ENCODE data around the gene HEMK1. TPM values are rescaled to one million over a fixed set of nuclear protein-coding genes. Genes with fewer than 3 reads are reported as not detected.

The HEMK1 gene
- total RNA-seq, 4 donors from 2014 or later, result 4.6 to 10.6 (median 6.3) TPM

- Histone ChIP-seq H3K27me3 (no peaks in the 10 kb centered on the region), H3K4me3 (no peak overlapping the region), H3K4me1 (peaks cover 24 to 59% (median 50%) of the 10 kb centered on the region in 4 donors), H3K27ac (replicated peaks in 1 of 4) (peak overlapping the region in 2 of 4 donors; percentile 91 to 92), H3K9me3 (no peaks in the 10 kb centered on the region), H3K36me3 (peaks cover 0 to 31% (median 17%) of the 10 kb centered on the region in 4 donors)
- 75% methylated on average over 3 of the region's 5 CpGs for WGBS
- intact Hi-C loops (cut with DNase I), result loop anchor here (5.0 kb wide), 1 partner anchor 807 kb away; no protein-coding TSS in a partner anchor
- TF ChIP-seq POLR2AphosphoS5 (IDR thresholded peaks at IDR 0.05) (no peak), CTCF (IDR thresholded peaks at IDR 0.05) (no peak), EP300 (IDR thresholded peaks at IDR 0.05) (no peak), POLR2A (IDR thresholded peaks at IDR 0.05; ENCODE audit: low read depth) (no peak)
- no peak for DNase-seq (ENCODE audit: extremely low spot score)
Observed at GRCh38 chr3:50570508-50571279, 1.4 kb downstream of the HEMK1 start.

- H3K4me3 ChIP-seq, result no peak overlapping the region
- TF ChIP-seq POLR2A (IDR thresholded peaks at IDR 0.05; ENCODE audit: low read depth) (no peak), CTCF (IDR thresholded peaks at IDR 0.05) (no peak), POLR2AphosphoS5 (IDR thresholded peaks at IDR 0.05) (no peak), EP300 (IDR thresholded peaks at IDR 0.05) (no peak)
- no peaks in the 10 kb centered on the region for H3K9me3 ChIP-seq
- no peak for DNase-seq (ENCODE audit: extremely low spot score)
- H3K27me3 ChIP-seq, result no peaks in the 10 kb centered on the region
- intact Hi-C loops (cut with DNase I), result loop anchor here (5.0 kb wide), 1 partner anchor 806 kb away; no protein-coding TSS in a partner anchor
- peaks cover 0 to 39% (median 21%) of the 10 kb centered on the region in 4 donors for H3K36me3 ChIP-seq
- H3K4me1 ChIP-seq, result peaks cover 22 to 52% (median 45%) of the 10 kb centered on the region in 4 donors
- WGBS, result 87% methylated on average over 4 of the region's 4 CpGs
- peak overlapping the region in 2 of 4 donors; percentile 64 to 91 for H3K27ac ChIP-seq (replicated peaks in 1 of 4)
Observed at GRCh38 chr3:50571486-50571885, 2.2 kb downstream of the HEMK1 start.

- Histone ChIP-seq H3K27me3 (no peaks in the 10 kb centered on the region), H3K9me3 (no peaks in the 10 kb centered on the region), H3K36me3 (peaks cover 0 to 45% (median 27%) of the 10 kb centered on the region in 4 donors), H3K4me1 (peaks cover 16 to 45% (median 39%) of the 10 kb centered on the region in 4 donors), H3K4me3 (no peak overlapping the region), H3K27ac (replicated peaks in 1 of 4) (peak overlapping the region in 1 of 4 donors; percentile 64)
- no peak for TF ChIP-seq EP300 (IDR thresholded peaks at IDR 0.05)
- peak; percentile 92 to 95 (median 93) for TF ChIP-seq CTCF (IDR thresholded peaks at IDR 0.05)
- peak; percentile 26 to 48 for TF ChIP-seq POLR2AphosphoS5 (IDR thresholded peaks at IDR 0.05)
- no peak for TF ChIP-seq POLR2A (IDR thresholded peaks at IDR 0.05; ENCODE audit: low read depth)
- intact Hi-C loops (cut with DNase I), result loop anchor here (1.0 to 5.0 kb wide), 2 partner anchors 43 to 805 kb away; no protein-coding TSS in a partner anchor
- DNase-seq (ENCODE audit: extremely low spot score), result no peak
- no CpG with 5 or more reads among the region's 1 CpG for WGBS
Observed at GRCh38 chr3:50572158-50572557, 2.8 kb downstream of the HEMK1 start.

- 87% methylated on average over 4 of the region's 4 CpGs for WGBS
- no peaks in the 10 kb centered on the region for H3K9me3 ChIP-seq
- no peak for DNase-seq (ENCODE audit: extremely low spot score)
- H3K4me3 ChIP-seq, result no peak overlapping the region
- intact Hi-C loops (cut with DNase I), result loop anchor here (1.0 to 5.0 kb wide), 2 partner anchors 42 to 804 kb away; no protein-coding TSS in a partner anchor
- TF ChIP-seq POLR2A (IDR thresholded peaks at IDR 0.05; ENCODE audit: low read depth), result no peak
- no peak for TF ChIP-seq POLR2AphosphoS5 (IDR thresholded peaks at IDR 0.05)
- H3K36me3 ChIP-seq, result peaks cover 3 to 53% (median 34%) of the 10 kb centered on the region in 4 donors
- no peaks in the 10 kb centered on the region for H3K27me3 ChIP-seq
- peaks cover 14 to 40% (median 34%) of the 10 kb centered on the region in 4 donors for H3K4me1 ChIP-seq
- peak overlapping the region in 1 of 4 donors; percentile 64 for H3K27ac ChIP-seq (replicated peaks in 1 of 4)
Observed at GRCh38 chr3:50572801-50573371, 3.6 kb downstream of the HEMK1 start.

Data from esophagus muscularis mucosa (tissue), 4 donors.